ENCODE data around the gene ZNF253.
A peak's percentile ranks its signal among the peaks of the same experiment; 100 is the strongest.
"Not testable (repeated sequence)": the region's sequence is repeated elsewhere in the genome, so short reads cannot be mapped to it uniquely, and the experiment has no call there.

Gene ZNF253

DNA sequence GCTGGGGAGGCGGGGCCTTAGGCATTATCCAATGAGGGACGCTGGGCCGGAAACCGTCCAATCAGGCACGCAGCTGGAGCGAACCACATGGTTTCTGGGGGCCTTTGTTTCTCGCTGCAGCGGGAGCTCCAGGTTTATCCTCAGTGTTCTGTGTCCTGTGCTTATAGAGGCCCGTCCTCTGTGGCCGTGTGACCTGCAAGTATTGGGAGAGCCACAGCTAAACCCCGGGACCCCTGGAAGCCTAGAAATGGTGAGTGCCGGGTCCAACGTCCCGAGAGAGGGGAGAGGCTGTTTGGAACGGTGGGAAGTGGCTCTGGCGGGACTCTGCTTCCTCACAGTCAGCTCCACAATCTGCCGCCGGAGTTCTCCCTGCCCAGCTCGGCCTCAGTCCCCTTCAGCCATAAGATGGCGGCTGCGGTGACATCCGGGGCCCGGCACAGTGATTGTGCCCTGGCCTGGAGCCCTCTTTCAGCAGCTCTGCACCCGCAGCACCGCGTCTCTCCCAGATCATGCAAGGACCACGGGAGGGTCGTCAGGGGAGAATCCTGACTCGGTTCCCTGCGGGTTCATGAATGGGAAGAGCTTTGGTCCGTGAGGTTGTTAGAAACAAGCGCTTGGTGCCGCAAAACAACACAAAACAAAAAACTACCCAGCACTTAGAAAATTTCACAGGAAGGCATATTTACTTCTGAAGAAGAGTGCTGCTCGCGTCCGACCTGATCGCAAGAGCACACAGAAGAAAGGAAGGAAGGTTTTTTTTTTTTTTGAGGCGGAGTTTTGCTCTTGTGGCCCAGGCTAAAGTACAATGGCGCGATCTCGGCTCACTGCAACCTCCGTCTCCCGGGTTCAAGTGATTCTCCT lies at the start of gene ZNF253:
TSS of gene ZNF253 (plus strand) at position 133 of the 861 bp plus-strand sequence. CDS start at position 248, 115 bp downstream.
- DNase-seq (ENCODE audit: low read depth, low spot score): peak; percentile 97

DNA sequence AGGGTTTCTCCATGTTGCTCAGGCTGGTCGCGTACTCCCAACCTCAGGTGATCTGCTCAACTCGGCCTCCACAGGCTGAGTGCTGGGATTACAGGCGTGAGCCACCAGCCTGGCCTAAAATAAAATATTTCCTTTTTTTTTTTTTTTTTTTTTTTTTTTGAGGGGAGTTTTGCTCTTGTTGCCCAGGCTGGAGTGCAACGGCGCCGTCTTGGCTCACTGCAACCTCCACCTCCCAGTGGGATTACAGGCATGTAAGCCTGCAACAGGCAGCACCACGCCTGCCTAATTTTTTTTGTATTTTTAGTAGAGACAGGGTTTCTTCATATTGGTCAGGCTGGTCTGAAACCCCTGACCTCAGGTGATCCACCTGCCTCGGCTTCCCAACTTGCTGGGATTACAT lies 49.0 kb upstream of the ZNF253 start:
- no peak for DNase-seq (ENCODE audit: low read depth, low spot score)

DNA sequence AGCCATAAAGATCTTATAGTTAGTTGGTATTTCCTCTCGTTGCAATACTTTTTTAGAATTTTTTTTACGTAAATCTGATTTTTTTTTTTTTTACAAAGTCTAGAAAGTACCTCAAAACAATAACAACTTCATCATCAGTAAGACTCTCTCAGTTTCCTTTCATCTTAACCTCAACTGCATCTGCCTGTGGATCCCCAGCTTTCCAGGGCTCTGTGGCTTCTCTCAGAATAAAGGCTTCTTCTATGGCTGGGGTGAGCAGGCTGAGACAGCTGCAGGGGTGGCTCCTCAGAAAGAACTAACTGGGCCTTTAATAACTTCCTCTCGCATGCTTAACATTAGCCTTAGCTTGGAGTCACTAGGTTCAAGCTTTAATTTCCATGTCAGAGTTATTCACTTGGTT lies 48.3 kb upstream of the ZNF253 start:
- DNase-seq (ENCODE audit: low read depth, low spot score): no peak

DNA sequence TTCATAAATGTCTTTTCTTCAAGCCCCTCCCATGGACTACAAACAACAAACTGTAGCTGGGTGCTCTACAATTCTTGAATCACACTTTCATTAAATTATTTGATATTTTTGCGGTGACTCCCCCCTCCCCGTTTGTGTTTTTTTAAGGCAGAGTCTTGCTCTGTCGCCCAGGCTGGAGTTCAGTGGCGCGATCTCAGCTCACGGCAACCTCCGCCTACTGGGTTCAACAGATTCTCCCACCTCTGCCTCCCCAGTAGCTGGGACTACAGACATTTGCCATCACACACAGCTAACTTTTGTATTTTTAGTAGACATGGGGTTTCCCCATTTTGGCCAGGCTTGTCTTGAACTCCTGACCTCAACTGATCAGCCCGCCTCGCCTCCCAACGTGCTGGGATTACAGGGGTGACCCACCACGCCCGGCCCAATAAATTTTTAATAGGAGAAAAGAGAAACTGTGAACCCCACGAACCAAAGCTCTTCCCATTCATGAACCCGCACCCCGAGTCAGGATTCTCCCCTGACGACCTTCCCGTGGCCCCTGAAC lies 44.8 kb upstream of the ZNF253 start:
- no peak for DNase-seq (ENCODE audit: low read depth, low spot score)

DNA sequence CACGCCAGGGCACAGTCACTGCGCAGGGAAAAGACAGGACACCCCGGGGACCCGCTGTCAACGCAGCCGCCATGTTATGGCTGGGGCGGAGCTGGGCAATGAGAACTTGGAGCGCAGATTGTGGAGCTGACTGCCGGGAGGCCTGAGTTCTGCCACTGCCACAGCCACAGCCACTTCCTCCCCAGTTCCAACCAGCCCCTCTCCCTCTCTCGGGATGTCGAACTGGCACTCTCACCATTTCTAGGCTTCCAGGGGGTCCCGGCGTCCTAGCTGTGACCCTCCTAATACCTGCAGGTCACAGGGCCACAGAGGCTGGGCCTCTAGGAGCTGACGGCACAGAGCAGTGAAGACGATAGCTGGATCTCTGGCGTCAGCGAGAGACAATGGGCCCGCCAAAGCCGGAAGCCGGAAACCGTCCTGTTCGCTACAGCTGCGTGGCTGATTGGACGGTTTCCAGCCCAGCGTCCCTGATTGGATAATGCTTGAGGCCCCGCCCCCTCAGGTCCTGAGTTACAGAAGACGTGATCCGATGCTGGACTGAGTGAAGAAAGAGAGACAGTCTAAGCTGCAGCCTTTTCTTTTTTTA lies 44.2 kb upstream of the ZNF253 start, which contains the start of gene ZNF506:
TSS of gene ZNF506 (minus strand) at position 385 of the 586 bp plus-strand sequence. CDS start at position 238, 147 bp downstream.
- peak; percentile 99 for DNase-seq (ENCODE audit: low read depth, low spot score)

DNA sequence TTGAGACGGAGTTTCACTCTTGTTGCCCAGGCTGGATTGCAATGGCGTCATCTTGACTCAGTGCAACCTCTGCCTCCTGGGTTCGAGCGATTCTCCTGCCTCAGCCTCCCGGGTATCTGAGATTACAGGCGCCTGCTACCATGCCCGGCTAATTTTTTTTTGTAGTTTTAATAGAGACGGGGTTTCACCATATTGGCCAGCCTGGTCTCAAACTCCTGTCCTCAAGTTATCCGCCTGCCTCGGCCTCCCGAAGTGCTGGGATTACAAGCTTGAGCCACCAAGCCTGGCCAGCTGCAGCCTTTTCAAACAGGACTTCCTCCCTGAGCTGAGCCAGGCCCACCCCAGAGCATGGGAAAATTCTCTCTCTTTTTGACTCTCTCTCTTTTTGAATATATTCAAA lies 43.7 kb upstream of the ZNF253 start:
- DNase-seq (ENCODE audit: low read depth, low spot score): peak; percentile 2

DNA sequence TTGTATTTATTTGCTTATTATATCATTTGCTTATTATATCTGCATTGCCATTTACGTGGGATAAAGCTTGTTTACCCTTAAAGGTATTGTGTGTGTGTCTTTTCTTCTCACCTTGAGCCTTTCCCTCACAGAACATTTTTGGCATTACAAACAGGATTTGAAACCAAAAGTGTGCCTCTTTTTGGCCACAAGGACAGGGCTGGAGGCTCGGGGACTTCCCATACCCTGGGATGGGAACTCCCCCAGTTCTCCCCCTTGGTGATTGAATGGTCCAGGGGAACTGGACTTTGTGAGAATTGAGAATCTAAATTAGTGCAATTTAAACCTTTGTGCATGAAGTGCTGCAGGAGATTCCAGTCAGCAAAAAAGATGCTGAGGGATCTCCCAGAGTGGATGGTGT lies 41.8 kb upstream of the ZNF253 start:
- no peak for DNase-seq (ENCODE audit: low read depth, low spot score)

DNA sequence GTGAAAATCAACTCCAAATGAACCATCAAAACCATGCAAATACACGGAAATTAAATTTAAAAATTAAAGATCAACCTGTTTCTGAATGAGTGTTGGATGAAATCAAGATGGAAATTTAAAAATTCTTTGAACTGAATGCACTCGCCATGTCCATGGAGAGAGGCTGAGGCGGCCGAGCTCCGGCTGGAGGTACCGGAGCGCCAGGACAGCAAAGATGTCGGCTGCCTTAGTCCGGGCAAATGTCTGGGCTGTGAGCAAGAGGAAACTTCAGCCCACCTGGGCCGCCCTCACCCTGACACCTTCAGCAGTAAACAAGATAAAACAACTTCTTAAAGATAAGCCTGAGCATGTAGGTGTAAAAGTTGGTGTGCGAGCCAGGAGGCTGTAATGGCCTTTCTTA lies 38.8 kb upstream of the ZNF253 start:
- no peak for DNase-seq (ENCODE audit: low read depth, low spot score)

DNA sequence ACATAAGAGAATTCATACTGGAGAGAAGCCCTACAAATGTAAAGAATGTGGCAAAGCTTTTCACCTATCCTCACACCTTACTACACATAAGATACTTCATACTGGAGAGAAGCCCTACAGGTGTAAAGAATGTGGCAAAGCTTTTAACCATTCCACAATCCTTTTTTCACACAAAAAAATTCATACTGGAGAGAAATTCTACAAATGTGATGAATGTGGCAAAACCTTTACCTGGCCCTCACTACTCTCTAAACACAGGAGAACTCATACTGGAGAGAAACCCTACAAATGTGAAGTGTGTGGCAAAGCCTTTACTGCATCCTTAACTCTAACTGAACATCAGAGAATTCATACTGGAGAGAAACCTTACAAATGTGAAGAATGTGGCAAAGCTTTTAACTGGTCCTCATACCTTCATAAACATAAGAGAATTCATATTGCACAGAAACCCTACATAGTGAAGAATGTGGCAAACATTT lies 30.1 kb upstream of the ZNF253 start:
- no peak for DNase-seq (ENCODE audit: low read depth, low spot score)

DNA sequence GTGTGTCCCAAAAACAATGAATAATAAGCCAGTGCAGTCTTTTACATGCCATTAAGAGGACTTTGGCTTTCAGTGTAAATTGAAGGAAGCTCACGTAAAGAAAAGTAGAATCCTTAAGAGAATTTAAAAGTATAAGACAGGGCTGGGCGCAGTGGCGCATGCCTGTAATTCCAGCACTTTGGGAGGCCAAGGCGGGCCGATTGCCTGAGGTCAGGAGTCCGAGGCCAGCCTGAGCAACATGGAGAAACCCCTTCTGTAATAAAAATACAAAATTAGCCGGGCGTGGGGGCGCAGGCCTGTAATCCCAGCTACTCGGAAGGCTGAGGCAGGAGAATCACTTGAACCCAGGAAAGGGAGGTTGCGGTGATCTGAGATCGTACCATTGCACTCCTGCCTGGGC lies 17.9 kb upstream of the ZNF253 start:
- no peak for DNase-seq (ENCODE audit: low read depth, low spot score)

DNA sequence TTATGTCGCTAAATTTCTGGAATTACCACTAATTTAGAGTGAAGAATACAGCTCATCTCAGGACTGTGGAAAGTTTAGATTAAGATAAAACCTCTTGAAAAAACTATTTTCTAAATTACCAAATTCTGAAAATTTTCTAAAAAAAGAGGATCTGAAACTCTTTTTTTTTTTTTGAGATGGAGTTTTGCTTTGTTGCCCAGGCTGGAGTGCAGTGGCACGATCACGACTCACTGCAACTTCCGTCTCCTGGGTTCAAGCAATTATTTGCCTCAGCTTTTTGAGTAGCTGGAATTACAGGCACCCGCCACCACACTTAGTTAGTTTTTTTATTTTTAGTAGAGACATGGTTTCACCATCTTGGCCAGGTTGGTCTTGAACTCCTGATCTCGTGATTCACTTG lies 16.6 kb upstream of the ZNF253 start:
- no peak for DNase-seq (ENCODE audit: low read depth, low spot score)

DNA sequence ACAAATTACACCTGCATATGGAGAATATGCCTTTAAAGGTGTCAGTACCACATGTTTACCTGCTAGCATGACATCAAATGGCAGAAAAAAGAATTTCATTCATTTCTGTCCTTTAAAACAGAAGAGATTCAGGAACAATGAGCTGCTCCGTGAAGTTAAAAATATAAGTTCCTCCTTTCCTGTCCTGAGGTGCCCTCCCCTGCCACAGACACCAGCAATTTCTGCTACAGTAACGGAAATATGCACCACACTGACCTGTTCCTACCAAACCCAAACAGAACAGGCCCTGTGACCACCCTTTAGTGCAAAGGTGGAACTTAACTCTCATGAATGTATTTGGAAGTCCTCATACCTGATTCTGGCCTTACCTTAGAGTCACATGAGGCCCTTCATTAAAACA lies 13.9 kb upstream of the ZNF253 start:
- not testable (repeated sequence) for DNase-seq (ENCODE audit: low read depth, low spot score)

DNA sequence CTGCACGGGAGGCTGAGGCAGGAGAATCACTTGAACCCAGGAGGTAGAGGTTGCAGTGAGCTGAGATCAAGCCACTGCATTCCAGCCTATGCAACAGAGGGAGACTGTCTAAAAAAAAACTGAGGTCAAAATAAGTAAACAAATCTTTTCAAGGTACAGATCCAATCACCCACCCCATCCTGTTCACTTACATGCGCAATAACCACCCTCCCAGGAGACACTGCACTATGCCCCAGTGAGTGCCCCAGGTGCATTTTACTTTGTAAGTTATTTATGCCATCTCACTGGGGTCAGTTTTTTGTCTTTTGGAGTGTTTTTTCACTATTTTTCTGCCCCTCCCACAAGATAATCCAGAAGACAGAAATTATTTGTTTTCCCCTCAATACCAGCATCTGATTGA lies 6.9 kb upstream of the ZNF253 start:
- no peak for DNase-seq (ENCODE audit: low read depth, low spot score)

DNA sequence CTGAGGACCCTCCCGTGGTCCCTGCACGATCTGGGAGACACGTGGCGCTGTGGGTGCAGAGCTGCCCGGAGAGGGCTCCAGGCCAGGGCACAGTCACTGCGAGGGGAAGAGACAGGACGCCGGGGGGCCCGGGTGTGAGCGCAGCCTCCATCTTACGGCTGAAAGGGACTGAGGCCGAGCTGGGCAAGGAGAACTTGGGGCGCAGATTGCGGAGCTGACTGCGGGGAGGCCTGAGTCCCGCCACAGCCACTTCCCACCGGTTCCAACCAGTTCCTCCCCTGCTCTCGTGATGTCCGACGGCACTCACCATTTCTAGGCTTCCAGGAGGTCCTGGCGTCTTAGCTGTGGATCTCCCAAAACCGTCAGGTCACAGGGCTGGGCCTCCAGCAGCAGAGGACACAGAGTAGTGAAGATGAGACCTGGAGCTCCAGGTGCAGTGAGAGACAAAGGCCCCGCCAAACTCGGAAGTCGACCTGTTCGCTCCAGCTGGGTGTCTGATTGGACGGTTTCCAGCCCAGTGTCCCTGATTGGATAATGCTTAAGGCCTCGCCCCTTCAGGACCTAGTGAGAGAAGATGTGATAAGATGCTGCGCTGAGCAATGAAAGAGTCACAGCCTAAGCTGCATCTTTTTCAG lies 4.8 kb upstream of the ZNF253 start:
- no peak for DNase-seq (ENCODE audit: low read depth, low spot score)

DNA sequence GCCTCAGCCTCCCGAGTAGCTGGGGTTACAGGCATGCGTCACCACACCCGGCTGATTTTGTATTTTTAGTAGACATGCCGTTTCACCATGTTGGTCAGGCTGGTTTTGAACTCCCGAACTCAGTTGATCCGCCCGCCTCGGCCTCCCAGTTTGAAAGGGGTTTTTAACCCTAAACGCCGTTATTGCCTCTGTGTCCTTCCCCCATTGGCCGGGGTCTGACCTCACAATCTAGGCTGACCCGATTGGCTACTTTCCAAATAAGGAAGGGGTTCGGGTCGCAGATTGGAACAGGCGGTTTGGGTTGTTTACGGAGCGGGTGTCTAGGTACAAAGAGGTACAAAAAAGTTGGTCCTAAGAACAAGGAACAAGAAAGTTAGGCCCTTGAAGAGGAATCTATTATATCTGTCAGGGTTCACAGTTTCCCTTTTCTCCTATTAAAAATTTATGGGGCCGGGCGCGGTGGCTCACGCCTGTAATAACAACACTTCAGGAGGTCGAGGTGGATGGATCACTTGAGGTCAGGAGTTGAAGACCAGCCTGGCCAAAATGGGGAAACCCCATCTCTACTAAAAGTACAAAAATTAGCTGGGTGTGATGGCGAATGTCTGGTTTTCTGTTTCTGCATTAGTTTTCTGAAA lies 1.0 kb downstream of the ZNF253 start:
- DNase-seq (ENCODE audit: low read depth, low spot score): peak; percentile 23

DNA sequence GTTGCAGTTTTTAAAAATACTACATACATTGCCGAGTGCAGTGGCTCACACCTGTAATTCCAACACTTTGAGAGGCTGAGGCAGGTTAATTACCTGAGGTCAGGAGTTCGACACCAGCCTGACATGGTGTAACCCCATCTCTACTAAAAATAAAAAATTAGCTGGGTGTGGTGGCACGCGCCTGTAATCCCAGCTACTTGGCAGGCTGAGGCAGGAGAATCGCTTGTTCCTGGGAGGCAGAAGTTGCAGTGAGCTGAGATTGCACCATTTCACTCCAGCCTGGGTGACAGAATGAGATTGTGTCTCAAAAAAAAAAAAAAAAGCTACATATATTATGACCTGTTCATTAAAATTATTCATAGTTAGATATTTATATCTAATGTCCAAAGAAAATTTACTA lies 4.4 kb downstream of the ZNF253 start:
- DNase-seq (ENCODE audit: low read depth, low spot score): not testable (repeated sequence)

DNA sequence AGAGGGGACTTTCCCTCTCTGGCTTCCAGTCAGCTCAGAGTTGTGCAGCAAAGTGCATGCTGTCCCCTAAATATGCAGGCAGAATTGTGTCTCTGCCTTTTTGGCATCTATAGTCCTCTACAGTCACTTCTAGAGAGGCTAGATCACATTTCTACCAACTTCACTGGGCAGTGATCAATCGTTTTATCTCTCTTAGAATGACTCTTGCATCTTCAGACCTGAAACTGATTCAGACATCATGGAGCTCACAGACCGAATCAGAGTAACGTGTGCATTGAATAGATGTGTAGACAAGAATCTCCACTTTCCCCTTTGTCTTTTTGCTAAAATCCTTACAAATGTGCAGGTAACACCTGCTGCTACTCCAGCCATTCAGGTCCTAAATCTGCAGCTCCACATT lies 6.2 kb downstream of the ZNF253 start:
- no peak for DNase-seq (ENCODE audit: low read depth, low spot score)

DNA sequence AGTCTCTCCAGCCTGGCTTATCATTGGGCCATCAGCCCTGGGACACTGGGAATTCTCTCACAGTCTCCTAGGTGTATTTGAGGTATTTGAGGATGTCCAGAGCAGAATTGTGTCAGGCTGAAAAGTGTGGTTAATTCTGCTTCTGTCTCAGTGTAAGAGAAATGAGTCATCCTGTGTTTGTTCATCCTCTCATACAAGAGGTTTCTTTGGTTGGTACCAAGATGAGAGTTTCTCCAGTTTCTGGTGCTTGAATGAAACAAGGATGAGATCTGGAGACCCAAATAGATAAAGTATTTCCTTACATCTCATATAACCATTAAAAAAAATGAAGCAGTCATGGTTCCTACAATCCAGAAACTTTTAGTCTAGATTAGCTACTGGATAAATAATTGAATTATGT lies 7.7 kb downstream of the ZNF253 start:
- DNase-seq (ENCODE audit: low read depth, low spot score): no peak

DNA sequence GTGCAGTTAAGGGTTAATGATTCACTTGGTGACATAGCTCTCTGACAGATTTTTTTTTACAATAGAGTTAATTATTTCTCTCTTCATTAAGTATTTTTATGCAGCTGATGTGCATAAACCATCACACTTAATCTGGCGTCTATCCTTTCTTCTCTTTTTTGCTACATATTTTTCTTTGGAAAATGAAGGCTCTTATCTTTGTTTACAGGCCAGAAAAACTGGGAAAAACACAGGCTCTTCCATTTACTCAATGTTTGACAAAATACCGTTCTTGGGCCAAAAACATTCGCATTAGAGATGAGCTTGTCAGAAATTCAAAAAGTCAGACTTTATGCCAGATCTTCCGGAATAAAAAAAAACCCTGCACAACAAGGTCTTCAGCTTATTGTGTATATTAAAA lies 12.0 kb downstream of the ZNF253 start:
- DNase-seq (ENCODE audit: low read depth, low spot score): no peak

DNA sequence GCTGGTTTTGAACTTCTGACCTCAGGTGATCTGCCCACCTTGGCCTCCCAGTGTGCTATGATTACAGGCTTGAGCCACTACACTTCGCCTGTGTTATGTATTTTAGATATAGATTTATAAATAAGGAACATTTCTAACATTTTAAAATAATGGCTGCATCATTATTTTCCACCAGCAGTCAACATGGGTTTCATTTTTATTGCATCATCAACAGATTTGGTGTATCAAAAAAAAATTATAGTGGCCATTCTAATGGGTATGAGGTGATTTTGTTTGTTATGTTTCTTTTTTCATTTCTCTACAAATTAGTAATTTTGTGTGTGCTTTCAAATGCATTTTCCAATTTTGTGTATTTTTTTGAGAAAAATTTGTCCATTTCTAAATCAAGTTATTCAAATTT lies 18.9 kb downstream of the ZNF253 start:
- no peak for DNase-seq (ENCODE audit: low read depth, low spot score)

DNA sequence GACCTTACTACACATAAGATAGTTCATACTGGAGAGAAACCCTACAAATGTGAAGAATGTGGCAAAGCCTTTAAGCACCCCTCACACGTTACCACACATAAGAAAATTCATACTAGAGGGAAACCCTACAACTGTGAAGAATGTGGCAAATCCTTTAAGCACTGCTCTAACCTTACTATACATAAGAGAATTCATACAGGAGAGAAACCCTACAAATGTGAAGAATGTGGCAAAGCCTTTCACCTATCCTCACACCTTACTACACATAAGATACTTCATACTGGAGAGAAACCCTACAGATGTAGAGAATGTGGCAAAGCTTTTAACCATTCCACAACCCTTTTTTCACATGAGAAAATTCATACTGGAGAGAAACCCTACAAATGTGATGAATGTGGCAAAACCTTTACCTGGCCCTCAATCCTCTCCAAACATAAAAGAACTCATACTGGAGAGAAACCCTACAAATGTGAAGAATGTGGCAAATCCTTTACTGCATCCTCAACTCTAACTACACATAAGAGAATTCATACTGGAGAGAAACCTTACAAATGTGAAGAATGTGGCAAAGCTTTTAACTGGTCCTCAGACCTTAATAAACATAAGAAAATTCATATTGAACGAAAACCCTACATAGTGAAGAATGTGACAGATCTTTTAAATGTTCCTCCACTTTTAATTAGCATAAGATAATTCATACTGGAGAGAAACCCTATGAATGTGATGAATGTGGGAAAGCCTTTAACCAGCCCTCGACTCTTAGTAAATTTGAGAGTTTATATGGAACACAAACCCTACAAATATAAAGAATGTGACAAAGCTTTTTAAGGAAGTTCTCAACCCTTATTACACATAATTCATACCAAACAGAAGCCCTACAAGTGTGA lies 26.6 kb downstream of the ZNF253 start:
- not testable (repeated sequence) for DNase-seq (ENCODE audit: low read depth, low spot score)

Measured in astrocyte of the hippocampus (primary cell).